Measurements from ENCODE around the gene EVC2.

- TF ChIP-seq CTCF (IDR thresholded peaks at IDR 0.05; ENCODE audit: low read length) (no peak), EZH2 (optimal IDR thresholded peaks at IDR 0.05; ENCODE audit: low read depth, low read length) (no peak)
Measured at GRCh38 chr4:5660185-5660584, 48.2 kb downstream of the EVC2 start.

All from MM.1S (cell line).